Measurements from ENCODE around the gene SLC17A2. TPM values are rescaled to one million over a fixed set of nuclear protein-coding genes. Genes with fewer than 3 reads are reported as not detected.

Gene SLC17A2
- total and polyA plus RNA-seq, 12 donors: not detected

- DNase-seq: peak in 6 of 7 donors; percentile 24 to 49 (median 29)
- H3K9me3 ChIP-seq (replicated peaks in 1 of 3): no peaks in the 10 kb centered on the region
- H3K4me1 ChIP-seq (replicated peaks in 1 of 2): peaks cover 3 to 11% of the 10 kb centered on the region in 2 donors
- no peaks in the 10 kb centered on the region for H3K27me3 ChIP-seq
- no peaks in the 10 kb centered on the region for H3K36me3 ChIP-seq (replicated peaks in 1 of 2)
- TF ChIP-seq CTCF (IDR thresholded peaks at IDR 0.05) (no peak), POLR2A (IDR thresholded peaks at IDR 0.05) (no peak)
- 52 to 87% (median 75%) methylated on average over 5 to 28 of the region's 28 CpGs for WGBS, 4 donors
- H3K27ac ChIP-seq: no peak overlapping the region
- intact Hi-C loops (cut with DNase I): loop anchor here in 1 of 2 donors (10.0 kb wide), 1 partner anchor 157 kb away; a partner anchor contains a TSS
- peak overlapping the region in 1 of 4 donors; percentile 26 for H3K4me3 ChIP-seq
These were observed 48.4 kb downstream of the SLC17A2 start for GRCh38 chr6:25882051-25882496.

- TF ChIP-seq CTCF (IDR thresholded peaks at IDR 0.05) (no peak), POLR2A (IDR thresholded peaks at IDR 0.05) (no peak)
- Histone ChIP-seq H3K4me3 (no peak overlapping the region), H3K27me3 (no peaks in the 10 kb centered on the region), H3K36me3 (replicated peaks in 1 of 2) (no peaks in the 10 kb centered on the region), H3K9me3 (replicated peaks in 1 of 3) (no peaks in the 10 kb centered on the region), H3K27ac (no peak overlapping the region), H3K4me1 (replicated peaks in 1 of 2) (peaks cover 3 to 21% of the 10 kb centered on the region in 2 donors)
- DNase-seq: no peak
- intact Hi-C loops (cut with DNase I): loop anchor here in 1 of 2 donors (10.0 kb wide), 1 partner anchor 156 kb away; a partner anchor contains a TSS
- 87 to 92% (median 89%) methylated on average over 4 of the region's 4 CpGs for WGBS, 4 donors
These were observed 49.9 kb downstream of the SLC17A2 start for GRCh38 chr6:25880601-25881000.

- TF ChIP-seq CTCF (IDR thresholded peaks at IDR 0.05) (no peak), POLR2A (IDR thresholded peaks at IDR 0.05) (no peak)
- H3K27ac ChIP-seq: no peak overlapping the region
- 94 to 100% (median 97%) methylated on average over 2 of the region's 2 CpGs for WGBS, 4 donors
- H3K9me3 ChIP-seq (replicated peaks in 1 of 3): no peaks in the 10 kb centered on the region
- DNase-seq: no peak
- no peaks in the 10 kb centered on the region for H3K36me3 ChIP-seq (replicated peaks in 1 of 2)
- peaks cover 0 to 17% of the 10 kb centered on the region in 2 donors for H3K4me1 ChIP-seq (replicated peaks in 1 of 2)
- intact Hi-C loops (cut with DNase I): no loop called here
- H3K27me3 ChIP-seq: no peaks in the 10 kb centered on the region
- no peak overlapping the region for H3K4me3 ChIP-seq
These were observed 51.7 kb downstream of the SLC17A2 start for GRCh38 chr6:25878721-25879322.

GRCh38 chr6:25875926-25876602, 54.4 kb downstream of the SLC17A2 start:
- intact Hi-C loops (cut with DNase I): no loop called here
- DNase-seq: peak in 4 of 7 donors; percentile 26 to 48 (median 36)
- no peak for TF ChIP-seq CTCF (IDR thresholded peaks at IDR 0.05)
- no peak for TF ChIP-seq POLR2A (IDR thresholded peaks at IDR 0.05)
- Histone ChIP-seq H3K27me3 (no peaks in the 10 kb centered on the region), H3K4me1 (replicated peaks in 1 of 2) (peaks cover 0 to 12% of the 10 kb centered on the region in 2 donors), H3K27ac (peak overlapping the region in 1 of 5 donors; percentile 62), H3K36me3 (replicated peaks in 1 of 2) (no peaks in the 10 kb centered on the region), H3K9me3 (replicated peaks in 1 of 3) (no peaks in the 10 kb centered on the region), H3K4me3 (no peak overlapping the region)
- WGBS, 4 donors: 46 to 53% (median 52%) methylated on average over 3 of the region's 3 CpGs
